Measurements from ENCODE around the gene LRG1.

LRG1 gene

DNA sequence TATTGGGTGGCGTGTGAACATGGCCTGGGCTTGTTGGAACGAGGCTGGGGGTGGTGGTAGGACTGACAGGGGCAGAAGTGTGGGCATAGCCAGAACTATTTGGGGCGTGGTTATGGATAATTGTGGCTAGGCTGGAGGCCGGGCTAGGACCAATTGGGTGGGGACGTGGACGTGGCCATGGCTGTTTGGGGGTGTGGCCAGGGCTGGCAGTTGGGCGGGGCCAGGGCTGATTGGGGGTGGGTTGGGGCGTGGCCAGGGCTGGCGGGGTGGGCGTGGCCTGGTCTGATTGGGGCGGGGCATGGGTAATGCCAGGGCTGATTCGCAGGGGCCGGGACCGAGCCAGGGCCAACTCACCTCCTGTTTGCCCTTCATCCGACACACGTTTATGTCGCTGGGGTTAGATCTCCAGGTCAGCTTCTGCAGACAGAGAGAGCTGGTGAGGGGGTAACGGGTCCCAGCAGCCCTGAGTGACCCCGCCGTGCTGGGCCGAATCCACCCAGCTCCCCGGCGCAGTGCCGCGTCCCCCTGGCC, 16.8 kb upstream of the LRG1 start:
- peak; percentile 67 for DNase-seq (ENCODE audit: low spot score)
- in situ Hi-C loops (cut with MboI; ENCODE audit: low sequenced_read_pairs, unreplicated experiment) = no loop called here

DNA sequence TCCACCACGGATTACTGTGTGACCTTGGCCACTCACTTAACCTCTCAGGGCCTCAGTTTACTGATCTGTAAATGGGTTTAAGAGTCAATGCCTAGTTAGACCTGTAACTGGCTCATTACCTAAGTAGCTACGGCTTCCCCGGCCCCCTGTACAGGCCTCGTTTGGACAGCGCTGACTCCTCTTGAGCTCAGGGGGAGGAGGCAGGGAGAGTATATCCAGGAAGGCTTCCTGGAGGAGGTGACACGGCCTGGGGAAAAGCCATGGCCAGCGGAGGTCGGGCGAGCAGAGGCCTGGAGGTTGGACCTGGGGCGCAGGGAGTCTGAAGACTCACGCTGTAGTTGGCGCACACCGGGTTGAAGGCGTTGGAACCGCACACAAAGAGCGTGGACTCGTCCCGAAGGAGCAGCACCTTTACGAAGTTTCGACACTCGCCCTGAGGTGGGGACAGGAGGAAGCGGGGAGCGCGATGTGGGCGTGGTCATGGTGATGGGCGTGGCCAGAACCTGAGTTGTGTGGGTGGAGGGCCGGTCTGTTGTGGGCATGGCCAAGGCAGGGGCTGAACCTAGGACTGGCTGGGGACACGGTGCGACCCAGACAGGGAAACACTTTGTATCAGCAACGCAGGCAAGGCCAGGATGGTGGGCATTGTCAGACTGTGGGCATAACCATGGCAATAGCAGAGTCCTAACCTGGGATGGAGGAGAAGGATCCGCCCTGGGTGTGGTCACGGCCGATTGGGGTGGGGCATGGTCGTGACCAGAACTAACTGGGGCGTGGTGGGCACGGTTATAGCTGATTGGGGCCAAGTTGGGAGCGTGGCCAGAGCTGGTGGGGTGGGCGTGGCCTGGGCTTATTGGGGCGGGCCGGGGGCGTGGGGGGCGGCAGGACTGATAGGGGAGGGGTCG, 16.1 kb upstream of the LRG1 start:
- TF ChIP-seq, protein P1, sequence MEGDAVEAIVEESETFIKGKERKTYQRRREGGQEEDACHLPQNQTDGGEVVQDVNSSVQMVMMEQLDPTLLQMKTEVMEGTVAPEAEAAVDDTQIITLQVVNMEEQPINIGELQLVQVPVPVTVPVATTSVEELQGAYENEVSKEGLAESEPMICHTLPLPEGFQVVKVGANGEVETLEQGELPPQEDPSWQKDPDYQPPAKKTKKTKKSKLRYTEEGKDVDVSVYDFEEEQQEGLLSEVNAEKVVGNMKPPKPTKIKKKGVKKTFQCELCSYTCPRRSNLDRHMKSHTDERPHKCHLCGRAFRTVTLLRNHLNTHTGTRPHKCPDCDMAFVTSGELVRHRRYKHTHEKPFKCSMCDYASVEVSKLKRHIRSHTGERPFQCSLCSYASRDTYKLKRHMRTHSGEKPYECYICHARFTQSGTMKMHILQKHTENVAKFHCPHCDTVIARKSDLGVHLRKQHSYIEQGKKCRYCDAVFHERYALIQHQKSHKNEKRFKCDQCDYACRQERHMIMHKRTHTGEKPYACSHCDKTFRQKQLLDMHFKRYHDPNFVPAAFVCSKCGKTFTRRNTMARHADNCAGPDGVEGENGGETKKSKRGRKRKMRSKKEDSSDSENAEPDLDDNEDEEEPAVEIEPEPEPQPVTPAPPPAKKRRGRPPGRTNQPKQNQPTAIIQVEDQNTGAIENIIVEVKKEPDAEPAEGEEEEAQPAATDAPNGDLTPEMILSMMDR (IDR thresholded peaks at IDR 0.05; ENCODE audit: borderline replicate concordance, control extremely low read depth, extremely low read depth, insufficient read depth, missing control alignments) = no peak
- DNase-seq (ENCODE audit: low spot score) = no peak
- in situ Hi-C loops (cut with MboI; ENCODE audit: low sequenced_read_pairs, unreplicated experiment) = no loop called here

More for the DNA sequence above, 16.8 kb upstream of the LRG1 start:
- TF ChIP-seq, protein P1 (IDR thresholded peaks at IDR 0.05; ENCODE audit: borderline replicate concordance, control extremely low read depth, extremely low read depth, insufficient read depth, missing control alignments) = no peak

DNA sequence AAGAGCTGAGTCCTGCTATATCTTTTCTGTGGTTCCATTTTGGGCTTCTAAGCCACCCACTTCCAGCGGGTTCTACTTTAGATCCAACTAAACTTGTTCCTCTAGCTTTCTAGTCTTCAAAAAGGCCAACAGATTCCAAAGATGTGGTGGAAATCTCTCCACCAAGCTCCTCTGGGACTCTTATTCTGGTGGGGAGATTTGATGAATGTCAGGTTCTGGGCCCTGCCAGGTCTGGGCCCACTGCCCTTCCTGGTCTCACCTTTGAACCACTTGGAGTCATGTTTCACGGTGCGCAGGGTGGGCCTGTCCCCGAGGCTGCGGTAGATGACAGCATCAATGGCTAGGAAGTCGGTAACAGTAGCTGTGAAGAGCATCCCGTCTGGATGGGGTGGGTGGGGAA, 14.9 kb upstream of the LRG1 start:
- in situ Hi-C loops (cut with MboI; ENCODE audit: low sequenced_read_pairs, unreplicated experiment) = no loop called here
- TF ChIP-seq, protein P1 (IDR thresholded peaks at IDR 0.05; ENCODE audit: borderline replicate concordance, control extremely low read depth, extremely low read depth, insufficient read depth, missing control alignments) = no peak

DNA sequence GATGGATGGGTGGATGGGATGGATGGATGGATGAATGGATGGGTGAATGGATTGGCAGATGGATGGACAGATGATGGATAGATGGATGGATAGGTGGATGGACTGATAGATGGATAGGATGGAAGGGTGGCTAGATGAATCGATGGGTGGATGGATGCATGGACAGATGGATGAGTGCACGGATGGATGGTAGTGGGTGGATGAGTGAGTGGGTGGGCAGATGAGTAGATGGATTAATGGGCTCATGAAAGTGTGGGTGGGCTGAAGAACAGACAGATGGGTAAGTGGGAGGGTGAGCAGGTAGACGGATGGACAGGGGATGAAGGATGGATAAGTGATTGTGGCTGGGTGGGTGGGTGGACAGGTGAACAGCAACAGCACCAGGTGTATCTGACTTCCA, 13.9 kb upstream of the LRG1 start:
- in situ Hi-C loops (cut with MboI; ENCODE audit: low sequenced_read_pairs, unreplicated experiment) = no loop called here
- TF ChIP-seq, protein P1 (IDR thresholded peaks at IDR 0.05; ENCODE audit: borderline replicate concordance, control extremely low read depth, extremely low read depth, insufficient read depth, missing control alignments) = no peak
- no peak for DNase-seq (ENCODE audit: low spot score)

More for the DNA sequence above, 14.9 kb upstream of the LRG1 start:
- DNase-seq (ENCODE audit: low spot score) = no peak

DNA sequence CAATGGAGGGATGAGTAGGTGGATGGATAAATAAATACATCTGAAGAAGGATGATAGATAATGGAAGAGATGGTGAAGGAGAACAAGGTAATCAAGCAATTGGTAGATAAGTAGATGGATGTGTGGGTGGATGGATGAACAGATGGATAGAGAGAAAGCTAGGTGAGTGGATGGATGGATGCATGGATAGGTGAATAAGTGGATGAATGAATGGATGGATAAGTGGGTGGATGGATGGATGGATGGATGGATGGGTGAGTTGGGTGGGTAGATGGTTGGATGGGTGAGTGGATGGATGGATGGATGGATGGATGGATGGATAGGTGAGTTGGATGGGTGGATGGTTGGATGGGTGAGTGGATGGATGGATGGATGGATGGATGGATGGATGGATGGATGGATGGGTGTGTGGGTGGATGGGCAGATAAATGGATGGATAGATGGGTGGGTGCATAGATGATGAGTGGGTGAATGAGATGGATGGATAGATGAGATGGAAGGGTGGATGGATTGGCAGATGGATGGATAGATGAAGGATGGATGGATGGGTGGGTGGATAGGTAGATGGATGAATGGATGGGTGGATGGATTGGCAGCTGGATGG, 13.4 kb upstream of the LRG1 start:
- no peak for DNase-seq (ENCODE audit: low spot score)
- TF ChIP-seq, protein P1 (IDR thresholded peaks at IDR 0.05; ENCODE audit: borderline replicate concordance, control extremely low read depth, extremely low read depth, insufficient read depth, missing control alignments) = no peak
- in situ Hi-C loops (cut with MboI; ENCODE audit: low sequenced_read_pairs, unreplicated experiment) = no loop called here

DNA sequence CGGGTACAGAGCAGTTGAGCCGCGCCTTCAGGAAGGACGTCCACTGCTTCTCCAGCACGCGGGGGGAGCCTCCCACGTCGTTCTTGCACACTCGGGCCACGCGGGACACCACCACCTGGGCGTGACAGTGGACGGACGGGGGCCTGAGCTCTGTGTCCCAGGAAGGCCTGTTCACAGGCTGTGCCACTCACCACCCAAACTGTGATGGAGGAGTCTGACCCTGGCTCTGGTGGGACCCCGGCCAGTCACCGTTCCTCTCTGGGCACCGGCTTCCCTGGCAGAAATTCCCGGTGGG, 12.6 kb upstream of the LRG1 start:
- TF ChIP-seq, protein P1 (IDR thresholded peaks at IDR 0.05; ENCODE audit: borderline replicate concordance, control extremely low read depth, extremely low read depth, insufficient read depth, missing control alignments) = no peak
- in situ Hi-C loops (cut with MboI; ENCODE audit: low sequenced_read_pairs, unreplicated experiment) = no loop called here
- DNase-seq (ENCODE audit: low spot score) = no peak

Measured in GM13976 (cell line).